ENCODE data around the gene RBPMS2. TPM values are rescaled to one million over a fixed set of nuclear protein-coding genes. Genes with fewer than 3 reads are reported as not detected.

The RBPMS2 gene
- total RNA-seq, 2 donors from 2014 or later = 86.0 to 131 TPM

DNA sequence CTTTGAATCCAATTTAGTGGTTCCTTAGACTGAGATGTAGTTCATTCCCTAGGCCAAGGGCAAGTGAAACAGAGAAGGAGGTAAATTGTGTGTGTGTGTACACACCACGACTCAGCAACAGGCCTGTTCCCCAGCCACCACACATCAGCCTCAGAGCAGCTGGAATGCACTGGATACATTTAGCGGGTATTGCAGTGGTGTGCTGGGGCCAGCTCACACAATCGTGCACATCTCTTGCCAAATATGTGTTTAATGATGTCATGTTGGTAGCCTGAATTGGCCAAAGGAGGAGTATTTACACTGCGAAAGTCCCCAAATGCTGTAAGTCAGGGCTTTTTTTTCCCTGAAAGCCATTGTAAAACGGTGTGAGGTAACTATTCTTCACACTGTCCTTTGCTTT, 82.3 kb downstream of the RBPMS2 start:
- no peak for TF ChIP-seq CTCF (conservative IDR thresholded peaks at IDR 0.05)
- 93 to 95% methylated on average over 5 of the region's 5 CpGs for WGBS, 2 experiments (ENCODE audit: insufficient coverage in 1 of 2, insufficient read length in 1 of 2)
- no peaks in the 10 kb centered on the region for H3K27me3 Mint-ChIP-seq (ENCODE audit: insufficient read depth)
- H3K4me3 ChIP-seq (ENCODE audit: low read length) = no peak overlapping the region
- H3K27me3 ChIP-seq (ENCODE audit: control insufficient read depth, insufficient read depth, low read length, poor library complexity, severe bottlenecking) = no peaks in the 10 kb centered on the region
- H3K9ac ChIP-seq (ENCODE audit: extremely low read depth, low read length, poor library complexity, severe bottlenecking) = no peak overlapping the region
- no peak for DNase-seq
- H3K4me3 Mint-ChIP-seq = no peak overlapping the region
- no peaks in the 10 kb centered on the region for H3K9me3 Mint-ChIP-seq
- H3K36me3 ChIP-seq (ENCODE audit: control insufficient read depth, insufficient read depth, low read length) = peaks cover 77% of the 10 kb centered on the region
- H3K4me1 Mint-ChIP-seq = peaks cover 52% of the 10 kb centered on the region
- H3K9me3 ChIP-seq (ENCODE audit: control insufficient read depth, low read length) = no peaks in the 10 kb centered on the region
- peak overlapping the region; percentile 65 for H3K27ac Mint-ChIP-seq
- peaks cover 79% of the 10 kb centered on the region for H3K36me3 Mint-ChIP-seq (ENCODE audit: low read depth)
- H3K4me1 ChIP-seq (ENCODE audit: control insufficient read depth, insufficient read depth, low read length) = peaks cover 10% of the 10 kb centered on the region
- H3K27ac ChIP-seq (ENCODE audit: low read depth, low read length) = no peak overlapping the region

DNA sequence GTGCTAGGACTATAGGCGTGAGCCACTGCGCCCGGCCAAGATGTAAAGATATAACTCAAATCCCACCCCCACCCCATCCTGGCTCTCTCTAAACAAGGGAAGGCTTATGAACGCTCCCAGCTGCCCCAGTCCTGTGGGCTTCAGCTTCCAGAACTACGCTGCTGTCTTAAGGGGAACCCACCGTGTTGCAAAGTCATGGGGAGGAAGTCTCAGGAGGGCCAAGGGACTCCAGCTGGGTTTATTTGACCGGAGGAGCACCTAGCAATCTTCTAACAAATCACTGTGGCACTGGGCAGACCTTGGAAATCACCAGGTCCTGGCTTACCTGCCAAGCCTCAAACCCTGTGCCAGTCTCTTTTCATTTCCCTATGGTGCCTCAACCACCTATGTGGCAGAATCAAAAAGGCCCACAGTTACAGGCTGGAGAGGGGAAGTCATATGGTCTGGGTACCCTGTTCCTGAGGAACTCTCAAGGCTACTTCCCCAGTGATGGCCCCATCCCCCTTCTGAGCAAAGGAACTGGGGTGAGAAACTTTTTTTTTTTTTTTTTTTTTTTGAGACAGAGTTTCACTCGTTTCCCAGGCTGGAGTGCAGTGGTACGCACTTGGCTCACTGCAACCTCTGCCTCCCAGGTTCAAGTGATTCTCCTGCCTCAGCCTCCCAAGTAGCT, 83.4 kb downstream of the RBPMS2 start:
- Histone ChIP-seq H3K4me3 (ENCODE audit: low read length) (no peak overlapping the region), H3K9me3 (ENCODE audit: control insufficient read depth, low read length) (no peaks in the 10 kb centered on the region), H3K9ac (ENCODE audit: extremely low read depth, low read length, poor library complexity, severe bottlenecking) (no peak overlapping the region), H3K27ac (ENCODE audit: low read depth, low read length) (no peak overlapping the region), H3K27me3 (ENCODE audit: control insufficient read depth, insufficient read depth, low read length, poor library complexity, severe bottlenecking) (no peaks in the 10 kb centered on the region), H3K4me1 (ENCODE audit: control insufficient read depth, insufficient read depth, low read length) (peaks cover 19% of the 10 kb centered on the region), H3K36me3 (ENCODE audit: control insufficient read depth, insufficient read depth, low read length) (peaks cover 84% of the 10 kb centered on the region)
- no peaks in the 10 kb centered on the region for H3K27me3 Mint-ChIP-seq (ENCODE audit: insufficient read depth)
- 93% methylated on average over 5 to 9 of the region's 9 CpGs for WGBS, 2 experiments (ENCODE audit: insufficient coverage in 1 of 2, insufficient read length in 1 of 2)
- peaks cover 58% of the 10 kb centered on the region for H3K4me1 Mint-ChIP-seq
- no peak for DNase-seq
- no peak for TF ChIP-seq CTCF (conservative IDR thresholded peaks at IDR 0.05)
- peaks cover 86% of the 10 kb centered on the region for H3K36me3 Mint-ChIP-seq (ENCODE audit: low read depth)
- H3K27ac Mint-ChIP-seq = peak overlapping the region; percentile 65
- no peaks in the 10 kb centered on the region for H3K9me3 Mint-ChIP-seq
- no peak overlapping the region for H3K4me3 Mint-ChIP-seq

GRCh38 chr15:64690578-64691296, 84.7 kb downstream of the RBPMS2 start:
- no peak overlapping the region for H3K27ac Mint-ChIP-seq
- peaks cover 89% of the 10 kb centered on the region for H3K36me3 ChIP-seq (ENCODE audit: control insufficient read depth, insufficient read depth, low read length)

More at GRCh38 chr15:64690578-64691296, 84.7 kb downstream of the RBPMS2 start:
- Mint-ChIP-seq H3K9me3 (no peaks in the 10 kb centered on the region), H3K27me3 (ENCODE audit: insufficient read depth) (no peaks in the 10 kb centered on the region), H3K4me3 (no peak overlapping the region), H3K36me3 (ENCODE audit: low read depth) (peaks cover 79% of the 10 kb centered on the region), H3K4me1 (peaks cover 58% of the 10 kb centered on the region)
- 86 to 95% methylated on average over 4 to 6 of the region's 6 CpGs for WGBS, 2 experiments (ENCODE audit: insufficient coverage in 1 of 2, insufficient read length in 1 of 2)
- H3K4me3 ChIP-seq (ENCODE audit: low read length) = no peak overlapping the region
- H3K9me3 ChIP-seq (ENCODE audit: control insufficient read depth, low read length) = no peaks in the 10 kb centered on the region
- H3K4me1 ChIP-seq (ENCODE audit: control insufficient read depth, insufficient read depth, low read length) = peaks cover 19% of the 10 kb centered on the region
- H3K27me3 ChIP-seq (ENCODE audit: control insufficient read depth, insufficient read depth, low read length, poor library complexity, severe bottlenecking) = no peaks in the 10 kb centered on the region
- no peak for DNase-seq
- peak; percentile 52 for TF ChIP-seq CTCF (conservative IDR thresholded peaks at IDR 0.05)
- no peak overlapping the region for H3K9ac ChIP-seq (ENCODE audit: extremely low read depth, low read length, poor library complexity, severe bottlenecking)
- no peak overlapping the region for H3K27ac ChIP-seq (ENCODE audit: low read depth, low read length)
